GM23338 (cell line): ENCODE measurements around the gene MTFR1L. TPM values are rescaled to one million over a fixed set of nuclear protein-coding genes. Genes with fewer than 3 reads are reported as not detected.

Experiments used
- ATAC-seq: fragments of 200-7000 bp; cut with Tn5 transposase; 3 replicates; pipeline ENCODE4 v1.9.1; 2020
- DNase-seq: peaks from one replicate; pipeline ENCODE4 v3.0.0-alpha.2; 2015; ENCODE audit warnings: low spot score
- H2AFZ ChIP-seq: fragments of 200-600 bp; sonication (generic); 2 replicates; pipeline ENCODE4 v1.8.0; 2016; ENCODE audit warnings: antibody characterized with exemption, mild to moderate bottlenecking, moderate library complexity
- H3F3A ChIP-seq: fragments of 200-600 bp; sonication (generic); replicated peaks from 2 replicates; pipeline ENCODE4 v1.8.0; 2017; ENCODE audit warnings: antibody characterized with exemption, mixed run types, low read depth
- H3K27ac ChIP-seq: fragments of 200-600 bp; sonication (generic); 2 replicates; pipeline ENCODE4 v1.6.1; 2016; ENCODE audit warnings: low read depth
- H3K27me3 ChIP-seq: fragments of 200-600 bp; sonication (generic); 2 replicates; pipeline ENCODE4 v1.8.0; 2016; ENCODE audit warnings: mild to moderate bottlenecking, mixed run types, moderate library complexity; ENCODE audit not compliant: insufficient read depth
- H3K36me3 ChIP-seq: fragments of 200-600 bp; sonication (generic); 2 replicates; pipeline ENCODE4 v1.8.0; 2016; ENCODE audit warnings: mild to moderate bottlenecking; ENCODE audit not compliant: insufficient read depth
- H3K4me1 ChIP-seq: fragments of 200-600 bp; sonication (generic); 2 replicates; pipeline ENCODE4 v1.8.0; 2016; ENCODE audit warnings: mild to moderate bottlenecking, moderate library complexity; ENCODE audit not compliant: insufficient read depth
- H3K4me2 ChIP-seq: fragments of 200-600 bp; sonication (generic); 2 replicates; pipeline ENCODE4 v1.7.1; 2017; ENCODE audit warnings: mixed run types
- H3K4me3 ChIP-seq: fragments of 200-600 bp; sonication (generic); 2 replicates; pipeline ENCODE4 v1.6.1; 2016; ENCODE audit warnings: mixed run types
- H3K79me2 ChIP-seq: fragments of 200-600 bp; sonication (generic); replicated peaks from 2 replicates; pipeline ENCODE4 v1.8.0; 2017; ENCODE audit warnings: mild to moderate bottlenecking; ENCODE audit not compliant: insufficient read depth
- H3K9me2 ChIP-seq: fragments of 200-600 bp; sonication (generic); 2 replicates; pipeline ENCODE4 v1.8.0; 2017; ENCODE audit not compliant: insufficient read depth
- H4K20me1 ChIP-seq: fragments of 200-600 bp; sonication (generic); replicated peaks from 2 replicates; pipeline ENCODE4 v1.8.0; 2017; ENCODE audit warnings: mild to moderate bottlenecking; ENCODE audit not compliant: insufficient read depth
- H3K27ac Mint-ChIP-seq: 2 replicates; pipeline ENCODE4 v1.8.0; 2020; ENCODE audit warnings: inconsistent platforms, mild to moderate bottlenecking, moderate library complexity, mixed read lengths
- H3K27me3 Mint-ChIP-seq: 3 replicates; pipeline ENCODE4 v1.8.0; 2022; ENCODE audit warnings: low read depth, mild to moderate bottlenecking, moderate library complexity, mixed read lengths, inconsistent platforms; ENCODE audit not compliant: insufficient read depth, poor library complexity
- H3K36me3 Mint-ChIP-seq: 3 replicates; pipeline ENCODE4 v1.8.0; 2021; ENCODE audit warnings: low read depth, mild to moderate bottlenecking, inconsistent platforms, moderate library complexity, mixed read lengths
- H3K4me1 Mint-ChIP-seq: 3 replicates; pipeline ENCODE4 v1.8.0; 2020; ENCODE audit warnings: mild to moderate bottlenecking, inconsistent platforms, mixed read lengths
- H3K4me3 Mint-ChIP-seq: 3 replicates; pipeline ENCODE4 v1.8.0; 2021; ENCODE audit warnings: moderate library complexity, mild to moderate bottlenecking, inconsistent platforms, mixed read lengths
- H3K9me3 Mint-ChIP-seq: 3 replicates; pipeline ENCODE4 v1.8.0; 2020; ENCODE audit warnings: moderate library complexity, mild to moderate bottlenecking, inconsistent platforms, mixed read lengths
- CREB1 ChIP-seq: fragments of 250-450 bp; sonication (Bioruptor Pico); IDR thresholded peaks from 2 replicates; pipeline ENCODE4 v1.5.0; 2020; ENCODE audit warnings: low read depth, mild to moderate bottlenecking, moderate library complexity
- EZH2 ChIP-seq: fragments of 200-600 bp; sonication (generic); IDR thresholded peaks from one replicate; pipeline ENCODE4 v1.8.0; 2017; ENCODE audit warnings: antibody characterized with exemption, mild to moderate bottlenecking, low read depth; ENCODE audit not compliant: unreplicated experiment
- EZH2phosphoT487 ChIP-seq: fragments of 200-600 bp; sonication (generic); IDR thresholded peaks from one replicate; pipeline ENCODE4 v1.8.1; 2018; ENCODE audit warnings: antibody characterized with exemption; ENCODE audit not compliant: unreplicated experiment
- JUNB ChIP-seq: IDR thresholded peaks from one replicate; pipeline ENCODE4 v1.6.1; 2016; ENCODE audit warnings: antibody characterized with exemption; ENCODE audit not compliant: unreplicated experiment
- NANOG ChIP-seq: IDR thresholded peaks from 2 replicates; pipeline ENCODE4 v1.6.1; 2016; ENCODE audit warnings: antibody characterized with exemption, borderline replicate concordance
- POLR2AphosphoS5 ChIP-seq: IDR thresholded peaks from 2 replicates; pipeline ENCODE4 v1.6.1; 2016; ENCODE audit warnings: antibody characterized with exemption, low read depth
- STAT1 ChIP-seq: IDR thresholded peaks from one replicate; pipeline ENCODE4 v1.6.1; 2016; ENCODE audit warnings: antibody characterized with exemption; ENCODE audit not compliant: unreplicated experiment
- ZNF114 ChIP-seq: fragments of 250-450 bp; sonication (Bioruptor Pico); IDR thresholded peaks from 2 replicates; pipeline ENCODE4 v1.5.0; 2020; ENCODE audit warnings: mild to moderate bottlenecking, moderate library complexity
- ZNF331 ChIP-seq: fragments of 250-450 bp; sonication (Bioruptor Pico); IDR thresholded peaks from 2 replicates; pipeline ENCODE4 v1.5.0; 2020; ENCODE audit warnings: low read depth, mild to moderate bottlenecking, moderate library complexity
- polyA plus RNA-seq: library from polyadenylated mRNA; unstranded; fragments of >200 nt; fragmentation: Nextera tagmentation; extraction: Ambion mirVana; gene quantifications from 2 replicates; pipeline ENCODE4 v1.2.1, GENCODE V29; 2016
- total RNA-seq: library from RNA; depleted of rRNA; stranded (reverse); fragments of >200 nt; shearing (Covaris generic); gene quantifications from 2 replicates; pipeline ENCODE4 v1.2.3, GENCODE V29; 2014
- TF ChIP-seq, protein P1 (sequence below): IDR thresholded peaks from one replicate; pipeline ENCODE4 v1.6.1; 2018; ENCODE audit warnings: antibody characterized with exemption; ENCODE audit not compliant: unreplicated experiment
- TF ChIP-seq, protein P2 (sequence below): fragments of 250-450 bp; sonication (Bioruptor Pico); IDR thresholded peaks from 2 replicates; pipeline ENCODE4 v1.5.0; 2020; ENCODE audit warnings: mild to moderate bottlenecking, moderate library complexity
- TF ChIP-seq, protein P3 (sequence below): IDR thresholded peaks from 2 replicates; pipeline ENCODE4 v1.6.1; 2016; ENCODE audit warnings: antibody characterized with exemption

Gene MTFR1L
- total and polyA plus RNA-seq, 2 experiments from 2014 or later = 14.8 to 22.7 TPM

DNA sequence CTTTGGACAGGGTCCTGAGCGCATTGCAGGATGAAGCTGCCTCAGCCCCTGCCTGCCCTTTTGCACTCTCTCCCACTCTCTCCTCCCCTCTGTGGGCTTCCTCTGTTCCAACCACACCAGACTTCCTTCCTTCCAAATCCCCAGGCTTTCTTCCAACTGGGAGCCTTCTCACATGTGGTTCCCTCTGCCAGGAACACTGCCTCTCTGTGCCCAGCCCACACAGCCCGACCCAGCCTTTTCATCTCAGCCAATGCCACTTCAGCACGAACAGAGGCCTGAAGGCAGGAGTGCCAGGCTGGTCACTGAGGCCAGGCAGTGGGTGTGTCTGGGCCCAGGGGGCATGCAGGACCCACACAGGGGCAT lies 13.9 kb upstream of the MTFR1L start:
- ATAC-seq (no peak), DNase-seq (no peak)
- Histone ChIP-seq H2AFZ (no peak overlapping the region), H3K79me2 (peaks cover 7% of the 10 kb centered on the region; the same call in 1 of the 2 replicates), H3K4me1 (peaks cover 5% of the 10 kb centered on the region), H3K4me3 (no peak overlapping the region), H3K27me3 (no peaks in the 10 kb centered on the region), H3K9me2 (no peaks in the 10 kb centered on the region), H3K36me3 (no peaks in the 10 kb centered on the region), H3K27ac (no peak overlapping the region), H3F3A (peaks cover 4% of the 10 kb centered on the region; the same call in 1 of the 2 replicates), H4K20me1 (peaks cover 3% of the 10 kb centered on the region; the same call in 1 of the 2 replicates), H3K4me2 (no peak overlapping the region)
- H3K27ac Mint-ChIP-seq = no peak overlapping the region
- H3K9me3 Mint-ChIP-seq = no peaks in the 10 kb centered on the region
- H3K4me3 Mint-ChIP-seq = no peak overlapping the region
- H3K27me3 Mint-ChIP-seq = peaks cover under 1% of the 10 kb centered on the region
- H3K36me3 Mint-ChIP-seq = peaks cover 22% of the 10 kb centered on the region
- TF ChIP-seq, protein P1, sequence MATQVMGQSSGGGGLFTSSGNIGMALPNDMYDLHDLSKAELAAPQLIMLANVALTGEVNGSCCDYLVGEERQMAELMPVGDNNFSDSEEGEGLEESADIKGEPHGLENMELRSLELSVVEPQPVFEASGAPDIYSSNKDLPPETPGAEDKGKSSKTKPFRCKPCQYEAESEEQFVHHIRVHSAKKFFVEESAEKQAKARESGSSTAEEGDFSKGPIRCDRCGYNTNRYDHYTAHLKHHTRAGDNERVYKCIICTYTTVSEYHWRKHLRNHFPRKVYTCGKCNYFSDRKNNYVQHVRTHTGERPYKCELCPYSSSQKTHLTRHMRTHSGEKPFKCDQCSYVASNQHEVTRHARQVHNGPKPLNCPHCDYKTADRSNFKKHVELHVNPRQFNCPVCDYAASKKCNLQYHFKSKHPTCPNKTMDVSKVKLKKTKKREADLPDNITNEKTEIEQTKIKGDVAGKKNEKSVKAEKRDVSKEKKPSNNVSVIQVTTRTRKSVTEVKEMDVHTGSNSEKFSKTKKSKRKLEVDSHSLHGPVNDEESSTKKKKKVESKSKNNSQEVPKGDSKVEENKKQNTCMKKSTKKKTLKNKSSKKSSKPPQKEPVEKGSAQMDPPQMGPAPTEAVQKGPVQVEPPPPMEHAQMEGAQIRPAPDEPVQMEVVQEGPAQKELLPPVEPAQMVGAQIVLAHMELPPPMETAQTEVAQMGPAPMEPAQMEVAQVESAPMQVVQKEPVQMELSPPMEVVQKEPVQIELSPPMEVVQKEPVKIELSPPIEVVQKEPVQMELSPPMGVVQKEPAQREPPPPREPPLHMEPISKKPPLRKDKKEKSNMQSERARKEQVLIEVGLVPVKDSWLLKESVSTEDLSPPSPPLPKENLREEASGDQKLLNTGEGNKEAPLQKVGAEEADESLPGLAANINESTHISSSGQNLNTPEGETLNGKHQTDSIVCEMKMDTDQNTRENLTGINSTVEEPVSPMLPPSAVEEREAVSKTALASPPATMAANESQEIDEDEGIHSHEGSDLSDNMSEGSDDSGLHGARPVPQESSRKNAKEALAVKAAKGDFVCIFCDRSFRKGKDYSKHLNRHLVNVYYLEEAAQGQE = no peak
- TF ChIP-seq EZH2phosphoT487 (no peak), JUNB (no peak), ZNF331 (CRISPR knock-in tag) (no peak), NANOG (no peak), STAT1 (no peak), CREB1 (CRISPR knock-in tag) (no peak), POLR2AphosphoS5 (no peak), ZNF114 (CRISPR knock-in tag) (no peak), EZH2 (no peak)
- TF ChIP-seq, protein P2, sequence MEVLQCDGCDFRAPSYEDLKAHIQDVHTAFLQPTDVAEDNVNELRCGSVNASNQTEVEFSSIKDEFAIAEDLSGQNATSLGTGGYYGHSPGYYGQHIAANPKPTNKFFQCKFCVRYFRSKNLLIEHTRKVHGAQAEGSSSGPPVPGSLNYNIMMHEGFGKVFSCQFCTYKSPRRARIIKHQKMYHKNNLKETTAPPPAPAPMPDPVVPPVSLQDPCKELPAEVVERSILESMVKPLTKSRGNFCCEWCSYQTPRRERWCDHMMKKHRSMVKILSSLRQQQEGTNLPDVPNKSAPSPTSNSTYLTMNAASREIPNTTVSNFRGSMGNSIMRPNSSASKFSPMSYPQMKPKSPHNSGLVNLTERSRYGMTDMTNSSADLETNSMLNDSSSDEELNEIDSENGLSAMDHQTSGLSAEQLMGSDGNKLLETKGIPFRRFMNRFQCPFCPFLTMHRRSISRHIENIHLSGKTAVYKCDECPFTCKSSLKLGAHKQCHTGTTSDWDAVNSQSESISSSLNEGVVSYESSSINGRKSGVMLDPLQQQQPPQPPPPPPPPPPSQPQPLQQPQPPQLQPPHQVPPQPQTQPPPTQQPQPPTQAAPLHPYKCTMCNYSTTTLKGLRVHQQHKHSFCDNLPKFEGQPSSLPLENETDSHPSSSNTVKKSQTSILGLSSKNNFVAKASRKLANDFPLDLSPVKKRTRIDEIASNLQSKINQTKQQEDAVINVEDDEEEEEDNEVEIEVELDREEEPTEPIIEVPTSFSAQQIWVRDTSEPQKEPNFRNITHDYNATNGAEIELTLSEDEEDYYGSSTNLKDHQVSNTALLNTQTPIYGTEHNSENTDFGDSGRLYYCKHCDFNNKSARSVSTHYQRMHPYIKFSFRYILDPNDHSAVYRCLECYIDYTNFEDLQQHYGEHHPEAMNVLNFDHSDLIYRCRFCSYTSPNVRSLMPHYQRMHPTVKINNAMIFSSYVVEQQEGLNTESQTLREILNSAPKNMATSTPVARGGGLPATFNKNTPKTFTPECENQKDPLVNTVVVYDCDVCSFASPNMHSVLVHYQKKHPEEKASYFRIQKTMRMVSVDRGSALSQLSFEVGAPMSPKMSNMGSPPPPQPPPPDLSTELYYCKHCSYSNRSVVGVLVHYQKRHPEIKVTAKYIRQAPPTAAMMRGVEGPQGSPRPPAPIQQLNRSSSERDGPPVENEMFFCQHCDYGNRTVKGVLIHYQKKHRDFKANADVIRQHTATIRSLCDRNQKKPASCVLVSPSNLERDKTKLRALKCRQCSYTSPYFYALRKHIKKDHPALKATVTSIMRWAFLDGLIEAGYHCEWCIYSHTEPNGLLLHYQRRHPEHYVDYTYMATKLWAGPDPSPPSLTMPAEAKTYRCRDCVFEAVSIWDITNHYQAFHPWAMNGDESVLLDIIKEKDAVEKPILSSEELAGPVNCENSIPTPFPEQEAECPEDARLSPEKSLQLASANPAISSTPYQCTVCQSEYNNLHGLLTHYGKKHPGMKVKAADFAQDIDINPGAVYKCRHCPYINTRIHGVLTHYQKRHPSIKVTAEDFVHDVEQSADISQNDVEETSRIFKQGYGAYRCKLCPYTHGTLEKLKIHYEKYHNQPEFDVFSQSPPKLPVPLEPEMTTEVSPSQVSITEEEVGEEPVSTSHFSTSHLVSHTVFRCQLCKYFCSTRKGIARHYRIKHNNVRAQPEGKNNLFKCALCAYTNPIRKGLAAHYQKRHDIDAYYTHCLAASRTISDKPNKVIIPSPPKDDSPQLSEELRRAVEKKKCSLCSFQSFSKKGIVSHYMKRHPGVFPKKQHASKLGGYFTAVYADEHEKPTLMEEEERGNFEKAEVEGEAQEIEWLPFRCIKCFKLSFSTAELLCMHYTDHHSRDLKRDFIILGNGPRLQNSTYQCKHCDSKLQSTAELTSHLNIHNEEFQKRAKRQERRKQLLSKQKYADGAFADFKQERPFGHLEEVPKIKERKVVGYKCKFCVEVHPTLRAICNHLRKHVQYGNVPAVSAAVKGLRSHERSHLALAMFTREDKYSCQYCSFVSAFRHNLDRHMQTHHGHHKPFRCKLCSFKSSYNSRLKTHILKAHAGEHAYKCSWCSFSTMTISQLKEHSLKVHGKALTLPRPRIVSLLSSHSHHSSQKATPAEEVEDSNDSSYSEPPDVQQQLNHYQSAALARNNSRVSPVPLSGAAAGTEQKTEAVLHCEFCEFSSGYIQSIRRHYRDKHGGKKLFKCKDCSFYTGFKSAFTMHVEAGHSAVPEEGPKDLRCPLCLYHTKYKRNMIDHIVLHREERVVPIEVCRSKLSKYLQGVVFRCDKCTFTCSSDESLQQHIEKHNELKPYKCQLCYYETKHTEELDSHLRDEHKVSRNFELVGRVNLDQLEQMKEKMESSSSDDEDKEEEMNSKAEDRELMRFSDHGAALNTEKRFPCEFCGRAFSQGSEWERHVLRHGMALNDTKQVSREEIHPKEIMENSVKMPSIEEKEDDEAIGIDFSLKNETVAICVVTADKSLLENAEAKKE = no peak
- TF ChIP-seq, protein P3, sequence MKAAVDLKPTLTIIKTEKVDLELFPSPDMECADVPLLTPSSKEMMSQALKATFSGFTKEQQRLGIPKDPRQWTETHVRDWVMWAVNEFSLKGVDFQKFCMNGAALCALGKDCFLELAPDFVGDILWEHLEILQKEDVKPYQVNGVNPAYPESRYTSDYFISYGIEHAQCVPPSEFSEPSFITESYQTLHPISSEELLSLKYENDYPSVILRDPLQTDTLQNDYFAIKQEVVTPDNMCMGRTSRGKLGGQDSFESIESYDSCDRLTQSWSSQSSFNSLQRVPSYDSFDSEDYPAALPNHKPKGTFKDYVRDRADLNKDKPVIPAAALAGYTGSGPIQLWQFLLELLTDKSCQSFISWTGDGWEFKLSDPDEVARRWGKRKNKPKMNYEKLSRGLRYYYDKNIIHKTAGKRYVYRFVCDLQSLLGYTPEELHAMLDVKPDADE = no peak
- H3K4me1 Mint-ChIP-seq = peaks cover 13% of the 10 kb centered on the region; the same call in 2 of the 3 replicates
